ENCODE results near the gene MBD3L4. TPM values are rescaled to one million over a fixed set of nuclear protein-coding genes. Genes with fewer than 3 reads are reported as not detected.

The MBD3L4 gene
- total and polyA plus RNA-seq, 4 donors = not detected

- WGBS = 72% methylated on average over 6 of the region's 6 CpGs
- H3K27ac ChIP-seq (ENCODE audit: low read depth in 1 of 2, low read length in 2 of 2) = no peak overlapping the region
- DNase-seq (ENCODE audit: low spot score) = no peak
- H3K4me1 ChIP-seq (ENCODE audit: control insufficient read depth in 4 of 4, insufficient read depth in 4 of 4, low read length in 3 of 4) = no peaks in the 10 kb centered on the region
- H3K4me3 ChIP-seq (ENCODE audit: low read depth in 1 of 3, low read length in 3 of 3) = no peak overlapping the region
- no peak overlapping the region for H3K9ac ChIP-seq (ENCODE audit: low read depth in 1 of 2, low read length in 2 of 2)
- H3K27me3 ChIP-seq (ENCODE audit: control insufficient read depth in 4 of 4, insufficient read depth in 4 of 4, low read length in 3 of 4) = peaks cover 0 to 2% (median 0%) of the 10 kb centered on the region in 4 donors
- H3K36me3 ChIP-seq (ENCODE audit: control insufficient read depth in 4 of 4, insufficient read depth in 3 of 4, low read depth in 1 of 4, low read length in 3 of 4) = no peaks in the 10 kb centered on the region
- H3K9me3 ChIP-seq (ENCODE audit: control insufficient read depth in 4 of 4, low read length in 3 of 4) = no peaks in the 10 kb centered on the region
- TF ChIP-seq, protein P1, sequence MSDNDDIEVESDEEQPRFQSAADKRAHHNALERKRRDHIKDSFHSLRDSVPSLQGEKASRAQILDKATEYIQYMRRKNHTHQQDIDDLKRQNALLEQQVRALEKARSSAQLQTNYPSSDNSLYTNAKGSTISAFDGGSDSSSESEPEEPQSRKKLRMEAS (IDR thresholded peaks at IDR 0.05) = no peak
- TF ChIP-seq EGR1 (IDR thresholded peaks at IDR 0.05; ENCODE audit: low read depth in 2 of 2) (no peak), RAD21 (IDR thresholded peaks at IDR 0.05) (no peak), CTCF (IDR thresholded peaks at IDR 0.05; ENCODE audit: low read depth, low read length, missing input control) (no peak), NR2F2 (IDR thresholded peaks at IDR 0.05) (no peak), HNF4G (IDR thresholded peaks at IDR 0.05) (no peak)
Measured at GRCh38 chr19:7018828-7019227, 21.2 kb downstream of the MBD3L4 start.

DNA sequence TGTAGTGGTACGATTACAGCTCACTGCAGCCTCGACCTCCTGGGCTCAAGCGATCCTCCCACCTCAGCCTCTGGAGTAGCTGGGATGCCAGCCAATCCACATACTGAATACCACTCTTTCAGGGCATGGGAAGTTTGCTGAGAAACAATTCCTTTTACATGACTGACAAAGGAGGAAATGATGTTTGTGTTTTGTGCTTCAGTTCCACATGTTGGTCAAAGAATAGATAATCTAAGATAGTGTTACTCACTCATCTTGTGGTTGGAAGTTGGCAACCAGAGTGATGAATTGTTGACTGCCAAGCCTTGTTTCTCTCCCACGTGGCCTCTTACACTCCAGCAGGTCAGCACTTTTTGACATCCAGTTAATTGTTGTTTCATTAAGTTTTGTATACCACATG lies 26.3 kb downstream of the MBD3L4 start:
- Histone ChIP-seq H3K9me3 (ENCODE audit: control insufficient read depth in 4 of 4, low read length in 3 of 4) (no peaks in the 10 kb centered on the region), H3K4me3 (ENCODE audit: low read depth in 1 of 3, low read length in 3 of 3) (no peak overlapping the region), H3K27me3 (ENCODE audit: control insufficient read depth in 4 of 4, insufficient read depth in 4 of 4, low read length in 3 of 4) (peaks cover 0 to 2% (median 0%) of the 10 kb centered on the region in 4 donors), H3K9ac (ENCODE audit: low read depth in 1 of 2, low read length in 2 of 2) (no peak overlapping the region), H3K36me3 (ENCODE audit: control insufficient read depth in 4 of 4, insufficient read depth in 3 of 4, low read depth in 1 of 4, low read length in 3 of 4) (no peaks in the 10 kb centered on the region), H3K27ac (ENCODE audit: low read depth in 1 of 2, low read length in 2 of 2) (no peak overlapping the region), H3K4me1 (ENCODE audit: control insufficient read depth in 4 of 4, insufficient read depth in 4 of 4, low read length in 3 of 4) (no peaks in the 10 kb centered on the region)
- 67% methylated on average over 4 of the region's 4 CpGs for WGBS
- TF ChIP-seq HNF4G (IDR thresholded peaks at IDR 0.05) (no peak), TAF1 (conservative IDR thresholded peaks at IDR 0.05) (no peak), RXRA (IDR thresholded peaks at IDR 0.05) (no peak), JUND (IDR thresholded peaks at IDR 0.05) (no peak), CTCF (IDR thresholded peaks at IDR 0.05; ENCODE audit: low read depth, low read length, missing input control) (no peak), YY1 (IDR thresholded peaks at IDR 0.05) (no peak), RAD21 (IDR thresholded peaks at IDR 0.05) (no peak), EGR1 (IDR thresholded peaks at IDR 0.05; ENCODE audit: low read depth in 2 of 2) (no peak), SP1 (IDR thresholded peaks at IDR 0.05) (no peak), FOXA1 (IDR thresholded peaks at IDR 0.05) (no peak), HNF4A (conservative IDR thresholded peaks at IDR 0.05) (no peak), NR2F2 (IDR thresholded peaks at IDR 0.05) (no peak), FOXA2 (IDR thresholded peaks at IDR 0.05) (no peak), ATF3 (IDR thresholded peaks at IDR 0.05) (no peak), GABPA (IDR thresholded peaks at IDR 0.05 in 1 of 2, conservative IDR thresholded peaks at IDR 0.05 in 1 of 2) (no peak)
- TF ChIP-seq, protein P2, sequence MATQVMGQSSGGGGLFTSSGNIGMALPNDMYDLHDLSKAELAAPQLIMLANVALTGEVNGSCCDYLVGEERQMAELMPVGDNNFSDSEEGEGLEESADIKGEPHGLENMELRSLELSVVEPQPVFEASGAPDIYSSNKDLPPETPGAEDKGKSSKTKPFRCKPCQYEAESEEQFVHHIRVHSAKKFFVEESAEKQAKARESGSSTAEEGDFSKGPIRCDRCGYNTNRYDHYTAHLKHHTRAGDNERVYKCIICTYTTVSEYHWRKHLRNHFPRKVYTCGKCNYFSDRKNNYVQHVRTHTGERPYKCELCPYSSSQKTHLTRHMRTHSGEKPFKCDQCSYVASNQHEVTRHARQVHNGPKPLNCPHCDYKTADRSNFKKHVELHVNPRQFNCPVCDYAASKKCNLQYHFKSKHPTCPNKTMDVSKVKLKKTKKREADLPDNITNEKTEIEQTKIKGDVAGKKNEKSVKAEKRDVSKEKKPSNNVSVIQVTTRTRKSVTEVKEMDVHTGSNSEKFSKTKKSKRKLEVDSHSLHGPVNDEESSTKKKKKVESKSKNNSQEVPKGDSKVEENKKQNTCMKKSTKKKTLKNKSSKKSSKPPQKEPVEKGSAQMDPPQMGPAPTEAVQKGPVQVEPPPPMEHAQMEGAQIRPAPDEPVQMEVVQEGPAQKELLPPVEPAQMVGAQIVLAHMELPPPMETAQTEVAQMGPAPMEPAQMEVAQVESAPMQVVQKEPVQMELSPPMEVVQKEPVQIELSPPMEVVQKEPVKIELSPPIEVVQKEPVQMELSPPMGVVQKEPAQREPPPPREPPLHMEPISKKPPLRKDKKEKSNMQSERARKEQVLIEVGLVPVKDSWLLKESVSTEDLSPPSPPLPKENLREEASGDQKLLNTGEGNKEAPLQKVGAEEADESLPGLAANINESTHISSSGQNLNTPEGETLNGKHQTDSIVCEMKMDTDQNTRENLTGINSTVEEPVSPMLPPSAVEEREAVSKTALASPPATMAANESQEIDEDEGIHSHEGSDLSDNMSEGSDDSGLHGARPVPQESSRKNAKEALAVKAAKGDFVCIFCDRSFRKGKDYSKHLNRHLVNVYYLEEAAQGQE (IDR thresholded peaks at IDR 0.05) = no peak
- TF ChIP-seq, protein P1 (IDR thresholded peaks at IDR 0.05) = no peak
- TF ChIP-seq, protein P3, sequence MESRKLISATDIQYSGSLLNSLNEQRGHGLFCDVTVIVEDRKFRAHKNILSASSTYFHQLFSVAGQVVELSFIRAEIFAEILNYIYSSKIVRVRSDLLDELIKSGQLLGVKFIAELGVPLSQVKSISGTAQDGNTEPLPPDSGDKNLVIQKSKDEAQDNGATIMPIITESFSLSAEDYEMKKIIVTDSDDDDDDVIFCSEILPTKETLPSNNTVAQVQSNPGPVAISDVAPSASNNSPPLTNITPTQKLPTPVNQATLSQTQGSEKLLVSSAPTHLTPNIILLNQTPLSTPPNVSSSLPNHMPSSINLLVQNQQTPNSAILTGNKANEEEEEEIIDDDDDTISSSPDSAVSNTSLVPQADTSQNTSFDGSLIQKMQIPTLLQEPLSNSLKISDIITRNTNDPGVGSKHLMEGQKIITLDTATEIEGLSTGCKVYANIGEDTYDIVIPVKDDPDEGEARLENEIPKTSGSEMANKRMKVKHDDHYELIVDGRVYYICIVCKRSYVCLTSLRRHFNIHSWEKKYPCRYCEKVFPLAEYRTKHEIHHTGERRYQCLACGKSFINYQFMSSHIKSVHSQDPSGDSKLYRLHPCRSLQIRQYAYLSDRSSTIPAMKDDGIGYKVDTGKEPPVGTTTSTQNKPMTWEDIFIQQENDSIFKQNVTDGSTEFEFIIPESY (IDR thresholded peaks at IDR 0.05) = no peak
- no peak for DNase-seq (ENCODE audit: low spot score)

Data from liver (tissue), 9 donors.